HepG2 (cell line): ENCODE results near the gene DIPK1B. TPM values are rescaled to one million over a fixed set of nuclear protein-coding genes. Genes with fewer than 3 reads are reported as not detected.

Source experiments
- ATAC-seq: fragments of 200-7000 bp; cut with Tn5 transposase; 3 replicates; pipeline ENCODE4 v1.9.1; 2020; ENCODE audit warnings: mild to moderate bottlenecking, moderate library complexity
- BruUV-seq: library from RNA; stranded (reverse); fragments of 400-500 nt; replicated peaks from 2 replicates; lab custom pipeline; 2021; lab: Mats Ljungman, UMichigan
- CTCF ChIA-PET: fragments of 300-600 bp; formaldehyde crosslinking; extraction: SDS; loops from one replicate; lab custom pipeline; 2021; ENCODE audit warnings: low total read pairs, inconsistent platforms, low intra/inter-chr PET ratio; lab: Yijun Ruan, JAX
- POLR2A ChIA-PET: fragments of 350-600 bp; sonication (Branson Sonifier 250); formaldehyde crosslinking; loops from one replicate; lab custom pipeline; 2020; ENCODE audit warnings: antibody characterized with exemption, inconsistent platforms; lab: Yijun Ruan, JAX
- DNase-seq: peaks from one replicate; pipeline ENCODE4 v3.0.0-alpha.2; 2015; ENCODE audit warnings: low spot score
- FAIRE-seq: peaks from 3 replicates; lab custom pipeline; 2011; peaks lifted over from hg19 to GRCh38; lab: Jason Lieb, UNC
- H2AFZ ChIP-seq: one replicate; pipeline ENCODE4 v1.6.1; 2011; ENCODE audit warnings: low read length, inconsistent platforms
- H3K27ac ChIP-seq: fragments of 300-600 bp; 3 replicates; pipeline ENCODE4 v1.8.0; 2011; ENCODE audit warnings: mixed run types, mild to moderate bottlenecking, mixed read lengths, low read length, inconsistent platforms; ENCODE audit not compliant: insufficient read depth; ENCODE audit errors: extremely low read length
- H3K27me3 ChIP-seq, 2 experiments: fragments of 200-600 bp in 1 of 2; 2 replicates in 1 of 2; 3 replicates in 1 of 2; pipeline versions ENCODE4 v1.6.0 to v1.8.0; 2011; ENCODE audit warnings: low read length in 2 of 2, mild to moderate bottlenecking in 2 of 2, moderate library complexity in 2 of 2, inconsistent platforms in 1 of 2; ENCODE audit not compliant: insufficient read depth in 2 of 2, control insufficient read depth in 1 of 2
- H3K36me3 ChIP-seq, 2 experiments: fragments of 200-600 bp in 1 of 2; replicated peaks in 1 of 2; 2 replicates in 1 of 2; 3 replicates in 1 of 2; pipeline versions ENCODE4 v1.5.1 to v1.8.0; 2011; ENCODE audit warnings: low read length in 2 of 2, inconsistent platforms in 1 of 2; ENCODE audit not compliant: insufficient read depth in 2 of 2, control insufficient read depth in 1 of 2
- H3K4me1 ChIP-seq: 2 replicates; pipeline ENCODE4 v1.5.1; 2012; ENCODE audit warnings: low read length, inconsistent platforms; ENCODE audit not compliant: insufficient read depth
- H3K4me2 ChIP-seq: 2 replicates; pipeline ENCODE4 v1.6.0; 2011; ENCODE audit warnings: low read depth, low read length, inconsistent platforms
- H3K4me3 ChIP-seq, 3 experiments: fragments of 200-600 bp in 1 of 3; sonication (generic), shearing (Covaris generic) in 1 of 3; replicated peaks in 1 of 3; 2 replicates each; pipeline ENCODE4 v1.5.1; 2011 to 2016; ENCODE audit warnings: low read length in 3 of 3, inconsistent platforms in 2 of 3, low read depth in 2 of 3, mild to moderate bottlenecking in 2 of 3, control low read depth in 1 of 3, mixed read lengths in 1 of 3; ENCODE audit not compliant: insufficient read depth in 1 of 3
- H3K79me2 ChIP-seq: one replicate; pipeline ENCODE4 v1.6.1; 2011; ENCODE audit warnings: low read length, inconsistent platforms; ENCODE audit not compliant: insufficient read depth
- H3K9ac ChIP-seq: 2 replicates; pipeline ENCODE4 v1.6.0; 2011; ENCODE audit warnings: mild to moderate bottlenecking, low read depth, low read length, inconsistent platforms; ENCODE audit not compliant: insufficient read depth
- H3K9me3 ChIP-seq: 2 replicates; pipeline ENCODE4 v1.5.1; 2012; ENCODE audit warnings: mild to moderate bottlenecking, low read length
- H4K20me1 ChIP-seq: 2 replicates; pipeline ENCODE4 v1.6.0; 2011; ENCODE audit warnings: inconsistent platforms, mild to moderate bottlenecking, low read length, moderate library complexity; ENCODE audit not compliant: insufficient read depth
- MAFG ChIP-seq: sonication (generic); formaldehyde crosslinking; IDR thresholded peaks from 2 replicates; pipeline ENCODE4 v1.5.1; 2020; ENCODE audit warnings: mild to moderate bottlenecking, missing genetic modification reagents
- MYC ChIP-seq: sonication (generic); formaldehyde crosslinking; IDR thresholded peaks from 2 replicates; pipeline ENCODE4 v1.9.0; 2021; ENCODE audit warnings: missing genetic modification reagents, borderline replicate concordance
- NPAS2 ChIP-seq: sonication (generic); formaldehyde crosslinking; IDR thresholded peaks from 2 replicates; pipeline ENCODE4 v1.8.0; 2022; ENCODE audit warnings: mild to moderate bottlenecking, missing genetic modification reagents, borderline replicate concordance
- STAG1 ChIP-seq: sonication (generic); formaldehyde crosslinking; IDR thresholded peaks from 2 replicates; pipeline ENCODE4 v1.4.0; 2020; ENCODE audit warnings: missing genetic modification reagents
- THAP11 ChIP-seq: IDR thresholded peaks from 2 replicates; pipeline ENCODE4 v1.6.1; 2016; ENCODE audit warnings: missing biosample characterization, missing genetic modification reagents
- XRCC5 ChIP-seq: fragments of 200-400 bp; formaldehyde crosslinking; optimal IDR thresholded peaks from 2 replicates; pipeline ENCODE3; 2017; ENCODE audit warnings: mild to moderate bottlenecking, low read length
- ZNF770 ChIP-seq: sonication (generic); formaldehyde crosslinking; IDR thresholded peaks from 2 replicates; pipeline ENCODE4 v1.5.0; 2020; ENCODE audit warnings: mild to moderate bottlenecking, missing genetic modification reagents
- WGBS: methylation state at CpG from one replicate; pipeline ENCODE4 v1.1.6; 2017; ENCODE audit warnings: low lambda C conversion rate; 5-methylcytosine and 5-hydroxymethylcytosine counted together
- in situ Hi-C: cut with HindIII; loops from 2 replicates; pipeline ENCODE4 v1.10.0; 2017; ENCODE audit warnings: low pct_unique_long_range_greater_than_20kb; ENCODE audit not compliant: extremely low pct_ligation_motif_present
- intact Hi-C: fragments of 100-400 bp; cut with micrococcal nuclease; formaldehyde crosslinking; loops from one replicate; pipeline ENCODE4 v1.10.0; 2022; ENCODE audit not compliant: unreplicated experiment
- polyA plus RNA-seq, 8 experiments: library from polyadenylated mRNA; depleted of rRNA in 3 of 8; stranded (reverse) in 7 of 8; unstranded in 1 of 8; fragments of >200 nt; fragmentation: Illumina TruSeq in 4 of 8; extraction: Trizol in 4 of 8; gene quantifications; 2 replicates each; pipeline versions ENCODE4 v1.2.1 to v1.2.3, GENCODE V29; 2011 to 2016; ENCODE audit warnings: low read depth in 4 of 8, missing spikeins in 1 of 8, mixed read lengths in 1 of 8; ENCODE audit not compliant: insufficient read depth in 1 of 8
- total RNA-seq, 5 experiments: library from RNA; depleted of rRNA; stranded (reverse); fragments of >200 nt; fragmentation: Illumina TruSeq; extraction: Trizol; gene quantifications; 2 replicates each; pipeline ENCODE4 v1.2.3, GENCODE V29; 2016; ENCODE audit warnings: low read depth in 1 of 5
- TF ChIP-seq, protein P1 (sequence below): IDR thresholded peaks from 2 replicates; pipeline ENCODE4 v1.6.1; 2012; ENCODE audit warnings: inconsistent platforms
- TF ChIP-seq, protein P2 (sequence below): sonication (generic); formaldehyde crosslinking; IDR thresholded peaks from 2 replicates; pipeline ENCODE4 v1.5.1; 2020; ENCODE audit warnings: mild to moderate bottlenecking, missing genetic modification reagents, moderate library complexity
- TF ChIP-seq, protein P3 (sequence below): sonication (generic); formaldehyde crosslinking; IDR thresholded peaks from 2 replicates; pipeline ENCODE4 v1.5.0; 2020; ENCODE audit warnings: mild to moderate bottlenecking, missing genetic modification reagents, moderate library complexity
- TF ChIP-seq, protein P4 (sequence below): sonication (generic); formaldehyde crosslinking; IDR thresholded peaks from 2 replicates; pipeline ENCODE4 v1.4.0; 2020; ENCODE audit warnings: missing genetic modification reagents

The DIPK1B gene
- total and polyA plus RNA-seq, 2 of the 13 experiments (the other 11 are each of a cell fraction or from before 2014, with no cell fraction given): 0.18 to 3.9 TPM

DNA sequence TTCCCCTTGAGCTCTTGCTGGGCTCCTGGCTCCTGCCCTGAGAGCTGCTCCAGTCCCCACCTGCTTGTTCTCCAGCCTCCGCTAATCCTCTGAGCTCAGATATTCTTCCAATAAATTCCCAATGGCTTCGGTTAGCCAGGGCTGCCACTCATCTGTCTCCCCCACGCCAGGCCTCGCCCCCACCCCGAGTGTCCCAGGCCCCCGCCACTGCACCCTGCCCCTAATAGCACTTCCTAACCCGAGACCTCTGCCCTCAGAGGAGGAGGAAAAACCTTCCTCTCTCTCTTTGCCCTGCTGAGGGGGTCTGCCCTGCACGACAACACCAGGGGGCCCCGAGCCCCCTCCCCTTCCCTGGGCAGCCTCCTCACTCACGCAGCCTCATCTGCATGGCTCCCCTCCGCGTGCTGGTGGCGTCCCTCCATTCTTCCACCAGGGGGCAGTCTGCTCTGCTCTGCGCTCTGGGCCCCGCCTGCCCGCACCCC, 57.4 kb downstream of the DIPK1B start:
- no peaks in the 10 kb centered on the region for H4K20me1 ChIP-seq
- H2AFZ ChIP-seq: no peak overlapping the region
- DNase-seq (no peak), ATAC-seq (peak; percentile 67), FAIRE-seq (no peak)
- 0 out of 5 replicates have a peak, but pooled peaks cover 0 to 4% of the 10 kb centered on the region in 2 experiments for H3K27me3 ChIP-seq
- peaks cover 35% of the 10 kb centered on the region for H3K4me1 ChIP-seq
- H3K4me2 ChIP-seq: peak overlapping the region; percentile 23; the same call in 1 of the 2 replicates
- BruUV-seq: no TSS peak
- ChIA-PET POLR2A (no interaction called here), CTCF (interaction anchor here (1.3 kb wide), 1 partner anchor 15 kb away, joined by 3 read pairs; no protein-coding TSS in a partner anchor)
- no peaks in the 10 kb centered on the region for H3K79me2 ChIP-seq
- TF ChIP-seq, protein P1, sequence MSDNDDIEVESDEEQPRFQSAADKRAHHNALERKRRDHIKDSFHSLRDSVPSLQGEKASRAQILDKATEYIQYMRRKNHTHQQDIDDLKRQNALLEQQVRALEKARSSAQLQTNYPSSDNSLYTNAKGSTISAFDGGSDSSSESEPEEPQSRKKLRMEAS: peak; percentile 25; the same call in 1 of the 2 replicates
- TF ChIP-seq, protein P2, sequence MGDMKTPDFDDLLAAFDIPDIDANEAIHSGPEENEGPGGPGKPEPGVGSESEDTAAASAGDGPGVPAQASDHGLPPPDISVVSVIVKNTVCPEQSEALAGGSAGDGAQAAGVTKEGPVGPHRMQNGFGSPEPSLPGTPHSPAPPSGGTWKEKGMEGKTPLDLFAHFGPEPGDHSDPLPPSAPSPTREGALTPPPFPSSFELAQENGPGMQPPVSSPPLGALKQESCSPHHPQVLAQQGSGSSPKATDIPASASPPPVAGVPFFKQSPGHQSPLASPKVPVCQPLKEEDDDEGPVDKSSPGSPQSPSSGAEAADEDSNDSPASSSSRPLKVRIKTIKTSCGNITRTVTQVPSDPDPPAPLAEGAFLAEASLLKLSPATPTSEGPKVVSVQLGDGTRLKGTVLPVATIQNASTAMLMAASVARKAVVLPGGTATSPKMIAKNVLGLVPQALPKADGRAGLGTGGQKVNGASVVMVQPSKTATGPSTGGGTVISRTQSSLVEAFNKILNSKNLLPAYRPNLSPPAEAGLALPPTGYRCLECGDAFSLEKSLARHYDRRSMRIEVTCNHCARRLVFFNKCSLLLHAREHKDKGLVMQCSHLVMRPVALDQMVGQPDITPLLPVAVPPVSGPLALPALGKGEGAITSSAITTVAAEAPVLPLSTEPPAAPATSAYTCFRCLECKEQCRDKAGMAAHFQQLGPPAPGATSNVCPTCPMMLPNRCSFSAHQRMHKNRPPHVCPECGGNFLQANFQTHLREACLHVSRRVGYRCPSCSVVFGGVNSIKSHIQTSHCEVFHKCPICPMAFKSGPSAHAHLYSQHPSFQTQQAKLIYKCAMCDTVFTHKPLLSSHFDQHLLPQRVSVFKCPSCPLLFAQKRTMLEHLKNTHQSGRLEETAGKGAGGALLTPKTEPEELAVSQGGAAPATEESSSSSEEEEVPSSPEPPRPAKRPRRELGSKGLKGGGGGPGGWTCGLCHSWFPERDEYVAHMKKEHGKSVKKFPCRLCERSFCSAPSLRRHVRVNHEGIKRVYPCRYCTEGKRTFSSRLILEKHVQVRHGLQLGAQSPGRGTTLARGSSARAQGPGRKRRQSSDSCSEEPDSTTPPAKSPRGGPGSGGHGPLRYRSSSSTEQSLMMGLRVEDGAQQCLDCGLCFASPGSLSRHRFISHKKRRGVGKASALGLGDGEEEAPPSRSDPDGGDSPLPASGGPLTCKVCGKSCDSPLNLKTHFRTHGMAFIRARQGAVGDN (CRISPR knock-in tag): peak; percentile 33; the same call in 1 of the 2 replicates
- TF ChIP-seq STAG1: peak; percentile 40; the same call in 1 of the 2 replicates
- TF ChIP-seq, protein P3, sequence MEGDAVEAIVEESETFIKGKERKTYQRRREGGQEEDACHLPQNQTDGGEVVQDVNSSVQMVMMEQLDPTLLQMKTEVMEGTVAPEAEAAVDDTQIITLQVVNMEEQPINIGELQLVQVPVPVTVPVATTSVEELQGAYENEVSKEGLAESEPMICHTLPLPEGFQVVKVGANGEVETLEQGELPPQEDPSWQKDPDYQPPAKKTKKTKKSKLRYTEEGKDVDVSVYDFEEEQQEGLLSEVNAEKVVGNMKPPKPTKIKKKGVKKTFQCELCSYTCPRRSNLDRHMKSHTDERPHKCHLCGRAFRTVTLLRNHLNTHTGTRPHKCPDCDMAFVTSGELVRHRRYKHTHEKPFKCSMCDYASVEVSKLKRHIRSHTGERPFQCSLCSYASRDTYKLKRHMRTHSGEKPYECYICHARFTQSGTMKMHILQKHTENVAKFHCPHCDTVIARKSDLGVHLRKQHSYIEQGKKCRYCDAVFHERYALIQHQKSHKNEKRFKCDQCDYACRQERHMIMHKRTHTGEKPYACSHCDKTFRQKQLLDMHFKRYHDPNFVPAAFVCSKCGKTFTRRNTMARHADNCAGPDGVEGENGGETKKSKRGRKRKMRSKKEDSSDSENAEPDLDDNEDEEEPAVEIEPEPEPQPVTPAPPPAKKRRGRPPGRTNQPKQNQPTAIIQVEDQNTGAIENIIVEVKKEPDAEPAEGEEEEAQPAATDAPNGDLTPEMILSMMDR (CRISPR knock-in tag): peak; percentile 73
- TF ChIP-seq MYC (CRISPR knock-in tag): peak; percentile 51; the same call in 1 of the 2 replicates
- TF ChIP-seq NPAS2: no peak
- TF ChIP-seq, protein P4, sequence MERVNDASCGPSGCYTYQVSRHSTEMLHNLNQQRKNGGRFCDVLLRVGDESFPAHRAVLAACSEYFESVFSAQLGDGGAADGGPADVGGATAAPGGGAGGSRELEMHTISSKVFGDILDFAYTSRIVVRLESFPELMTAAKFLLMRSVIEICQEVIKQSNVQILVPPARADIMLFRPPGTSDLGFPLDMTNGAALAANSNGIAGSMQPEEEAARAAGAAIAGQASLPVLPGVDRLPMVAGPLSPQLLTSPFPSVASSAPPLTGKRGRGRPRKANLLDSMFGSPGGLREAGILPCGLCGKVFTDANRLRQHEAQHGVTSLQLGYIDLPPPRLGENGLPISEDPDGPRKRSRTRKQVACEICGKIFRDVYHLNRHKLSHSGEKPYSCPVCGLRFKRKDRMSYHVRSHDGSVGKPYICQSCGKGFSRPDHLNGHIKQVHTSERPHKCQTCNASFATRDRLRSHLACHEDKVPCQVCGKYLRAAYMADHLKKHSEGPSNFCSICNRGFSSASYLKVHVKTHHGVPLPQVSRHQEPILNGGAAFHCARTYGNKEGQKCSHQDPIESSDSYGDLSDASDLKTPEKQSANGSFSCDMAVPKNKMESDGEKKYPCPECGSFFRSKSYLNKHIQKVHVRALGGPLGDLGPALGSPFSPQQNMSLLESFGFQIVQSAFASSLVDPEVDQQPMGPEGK (CRISPR knock-in tag): peak; percentile 36
- TF ChIP-seq XRCC5: peak; percentile 28
- TF ChIP-seq MAFG (CRISPR knock-in tag): no peak
- TF ChIP-seq ZNF770: peak; percentile 62; the same call in 1 of the 2 replicates
- no peak for TF ChIP-seq THAP11 (CRISPR knock-in tag)
- no peak overlapping the region for H3K9ac ChIP-seq
- peaks cover 6% of the 10 kb centered on the region; the same call in 1 of the 2 replicates for H3K9me3 ChIP-seq
- no peak overlapping the region for H3K27ac ChIP-seq
- in situ Hi-C loops: loop anchor here (10.0 kb wide), 1 partner anchor 275 kb away; the partner anchor contains the start of gene NPDC1
- H3K36me3 ChIP-seq: no peaks in the 10 kb centered on the region
- H3K4me3 ChIP-seq: no peak overlapping the region
- intact Hi-C loops: no loop called here
- WGBS: 45% methylated on average over 16 of the region's 16 CpGs
